ENCODE measurements around the gene GPR84.
"Not testable (repeated sequence)": the region's sequence is repeated elsewhere in the genome, so short reads cannot be mapped to it uniquely, and the experiment has no call there.

Gene GPR84

DNA sequence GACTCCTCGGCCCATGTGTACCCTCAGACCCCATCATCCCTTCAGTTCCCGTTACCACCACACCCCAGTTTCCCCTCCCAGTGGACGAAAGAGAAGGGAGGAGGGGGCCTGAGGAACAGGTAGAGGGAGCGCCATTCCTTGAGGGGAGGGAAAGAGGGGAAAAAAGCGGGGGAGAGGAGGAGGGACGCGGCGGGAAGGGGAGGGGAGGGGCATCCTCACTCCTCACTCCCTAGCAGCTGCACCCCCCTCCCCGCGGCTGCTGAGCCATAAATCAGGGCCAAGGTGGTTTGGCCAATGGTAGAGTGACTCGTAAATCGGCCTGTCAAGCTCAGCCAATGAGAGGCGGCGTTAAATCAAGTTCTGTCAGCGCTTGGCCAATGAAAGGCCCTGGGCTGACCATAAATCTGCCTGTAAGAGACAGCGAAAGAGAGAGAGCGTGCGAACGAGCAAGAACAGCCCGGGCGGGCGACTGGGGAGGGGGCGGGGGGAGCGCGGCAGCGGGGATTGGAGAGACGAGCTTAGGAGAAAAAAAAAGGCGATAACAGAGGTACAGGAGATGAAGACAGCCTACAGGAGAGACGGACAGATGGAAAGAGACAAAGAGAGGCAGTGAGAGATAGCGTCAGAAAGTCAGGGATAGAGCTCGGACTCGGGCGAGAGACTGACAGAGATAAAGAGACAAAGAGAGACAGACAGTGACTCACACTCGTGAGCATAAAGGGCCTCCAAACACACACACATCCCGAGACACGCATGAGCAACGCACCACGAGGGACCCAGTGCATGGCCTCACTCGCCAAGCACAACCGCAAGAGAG is 5.1 kb downstream of the GPR84 start:
- peak; percentile 99 for DNase-seq (ENCODE audit: low read depth)
- peak overlapping the region; percentile 82 for H3K4me3 ChIP-seq (ENCODE audit: low read depth, low read length)
- TF ChIP-seq, protein P1, sequence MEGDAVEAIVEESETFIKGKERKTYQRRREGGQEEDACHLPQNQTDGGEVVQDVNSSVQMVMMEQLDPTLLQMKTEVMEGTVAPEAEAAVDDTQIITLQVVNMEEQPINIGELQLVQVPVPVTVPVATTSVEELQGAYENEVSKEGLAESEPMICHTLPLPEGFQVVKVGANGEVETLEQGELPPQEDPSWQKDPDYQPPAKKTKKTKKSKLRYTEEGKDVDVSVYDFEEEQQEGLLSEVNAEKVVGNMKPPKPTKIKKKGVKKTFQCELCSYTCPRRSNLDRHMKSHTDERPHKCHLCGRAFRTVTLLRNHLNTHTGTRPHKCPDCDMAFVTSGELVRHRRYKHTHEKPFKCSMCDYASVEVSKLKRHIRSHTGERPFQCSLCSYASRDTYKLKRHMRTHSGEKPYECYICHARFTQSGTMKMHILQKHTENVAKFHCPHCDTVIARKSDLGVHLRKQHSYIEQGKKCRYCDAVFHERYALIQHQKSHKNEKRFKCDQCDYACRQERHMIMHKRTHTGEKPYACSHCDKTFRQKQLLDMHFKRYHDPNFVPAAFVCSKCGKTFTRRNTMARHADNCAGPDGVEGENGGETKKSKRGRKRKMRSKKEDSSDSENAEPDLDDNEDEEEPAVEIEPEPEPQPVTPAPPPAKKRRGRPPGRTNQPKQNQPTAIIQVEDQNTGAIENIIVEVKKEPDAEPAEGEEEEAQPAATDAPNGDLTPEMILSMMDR (IDR thresholded peaks at IDR 0.05; ENCODE audit: low read depth, low read length, missing control alignments) = no peak

DNA sequence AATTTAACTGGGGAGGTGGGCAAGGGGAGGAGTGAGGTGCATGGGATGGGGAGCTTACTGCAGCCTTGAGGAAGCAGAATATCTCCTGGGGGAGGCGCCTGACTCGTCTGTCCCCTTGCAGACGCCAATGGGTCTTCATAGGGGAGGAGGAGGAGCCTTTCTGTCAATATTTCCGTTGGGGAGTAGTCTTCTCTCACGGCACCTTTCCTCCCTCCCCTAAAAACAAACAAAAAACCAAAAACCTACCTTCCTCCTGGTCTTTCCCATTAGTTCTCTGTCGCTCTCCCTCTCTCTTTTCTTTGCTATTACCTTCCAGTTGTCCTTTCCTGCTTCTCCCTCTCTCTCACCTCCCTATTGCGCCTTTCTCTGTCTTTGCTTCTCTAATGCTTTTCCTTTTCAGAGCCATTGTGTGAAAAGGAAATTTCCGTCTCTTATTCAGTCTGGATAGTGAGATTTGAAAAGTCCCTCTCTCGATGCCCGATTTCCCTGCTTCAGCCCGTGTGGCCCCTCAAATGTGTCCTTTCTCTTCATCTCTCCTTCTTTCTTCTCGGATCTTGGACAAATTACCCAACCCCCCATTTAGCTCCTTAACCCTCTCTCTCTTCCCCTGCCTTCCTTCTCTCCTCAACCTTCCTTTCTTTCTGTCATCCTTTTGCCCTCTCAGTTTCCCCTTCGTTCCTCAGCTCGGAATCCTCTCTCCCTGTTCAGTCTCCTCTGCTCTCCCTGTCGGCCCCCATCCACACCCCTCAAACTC is 5.9 kb downstream of the GPR84 start:
- peak; percentile 59 for DNase-seq (ENCODE audit: low read depth)
- TF ChIP-seq, protein P1 (IDR thresholded peaks at IDR 0.05; ENCODE audit: low read depth, low read length, missing control alignments) = no peak

DNA sequence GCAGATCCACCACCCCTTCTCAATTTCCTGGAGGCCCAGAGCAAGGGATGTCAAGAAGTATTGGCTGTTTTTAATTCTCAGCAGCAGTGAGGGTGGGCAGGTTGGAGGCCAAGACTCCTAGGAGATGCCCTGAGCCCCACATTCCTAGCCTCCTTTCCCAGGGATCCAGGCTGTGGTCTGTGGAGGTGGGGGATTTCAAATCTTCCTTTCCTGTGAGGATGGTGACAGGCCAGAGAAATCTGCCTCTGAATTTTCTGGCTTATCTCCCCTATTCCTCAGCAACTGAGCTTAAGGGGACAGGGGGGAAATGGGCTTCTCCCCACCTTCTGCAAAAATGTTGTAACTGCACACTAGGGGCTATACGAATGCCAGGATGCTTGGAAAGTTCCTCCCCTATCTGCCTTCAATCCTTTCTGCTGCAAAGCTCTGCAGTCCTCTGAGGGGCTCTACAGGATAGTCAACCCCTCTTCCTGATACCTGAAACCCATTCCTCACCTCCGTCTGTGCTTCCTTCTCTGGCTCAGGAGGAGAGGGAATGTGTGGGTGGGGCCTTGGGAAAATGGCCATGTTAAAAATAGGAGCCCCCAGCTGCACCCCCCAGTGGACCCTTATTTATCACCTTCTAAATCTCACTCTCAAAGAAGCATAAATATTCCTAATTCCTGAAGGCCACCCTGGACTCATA is 6.6 kb downstream of the GPR84 start:
- TF ChIP-seq, protein P1 (IDR thresholded peaks at IDR 0.05; ENCODE audit: low read depth, low read length, missing control alignments) = no peak
- no peak for DNase-seq (ENCODE audit: low read depth)
- H3K4me3 ChIP-seq (ENCODE audit: low read depth, low read length) = peak overlapping the region; percentile 11; the same call in 1 of the 2 replicates

More for the DNA sequence above, 5.9 kb downstream of the GPR84 start:
- H3K4me3 ChIP-seq (ENCODE audit: low read depth, low read length) = peak overlapping the region; percentile 82

DNA sequence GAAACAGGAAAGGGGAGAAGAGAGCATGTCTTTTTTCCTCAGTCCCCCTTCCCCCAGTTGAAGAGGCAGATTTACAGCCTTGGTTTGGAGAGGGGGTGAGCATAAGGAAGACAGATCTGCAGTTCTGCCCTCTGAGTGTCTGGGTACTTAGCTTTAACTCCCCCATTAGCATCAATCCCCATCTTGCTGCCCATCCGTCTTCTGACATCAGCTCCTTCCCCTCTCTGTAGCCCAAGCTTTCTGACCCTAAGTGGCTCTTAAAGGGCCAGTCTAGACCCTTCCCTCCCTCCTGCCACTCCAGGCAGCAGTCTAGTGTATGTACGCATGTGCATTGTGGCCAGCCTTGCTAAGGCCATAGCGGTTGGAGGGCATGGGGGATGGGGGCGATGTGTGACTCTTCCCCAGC is 7.3 kb downstream of the GPR84 start:
- TF ChIP-seq, protein P1 (IDR thresholded peaks at IDR 0.05; ENCODE audit: low read depth, low read length, missing control alignments) = no peak
- H3K4me3 ChIP-seq (ENCODE audit: low read depth, low read length) = no peak overlapping the region
- no peak for DNase-seq (ENCODE audit: low read depth)

DNA sequence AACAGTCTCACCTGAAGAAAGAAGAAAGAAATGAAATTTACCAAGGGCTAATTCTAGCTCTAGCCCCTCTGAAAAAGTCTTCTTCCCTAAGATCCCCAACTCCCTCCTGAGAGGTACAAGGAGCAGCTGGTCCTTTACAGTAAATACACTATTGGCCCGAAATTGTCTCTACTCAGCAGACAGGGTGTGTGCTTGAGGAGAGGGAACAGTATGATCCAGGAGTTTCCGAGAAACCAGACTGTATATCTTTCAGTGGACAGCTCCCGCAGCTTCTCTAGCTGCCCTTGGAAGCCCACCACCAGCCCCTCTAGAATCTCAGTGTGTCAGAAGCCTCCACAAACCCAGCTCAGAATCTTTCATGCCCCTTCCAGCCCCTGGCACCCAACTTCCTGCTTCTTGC is 8.1 kb downstream of the GPR84 start:
- H3K4me3 ChIP-seq (ENCODE audit: low read depth, low read length) = no peak overlapping the region
- no peak for DNase-seq (ENCODE audit: low read depth)
- TF ChIP-seq, protein P1 (IDR thresholded peaks at IDR 0.05; ENCODE audit: low read depth, low read length, missing control alignments) = no peak

DNA sequence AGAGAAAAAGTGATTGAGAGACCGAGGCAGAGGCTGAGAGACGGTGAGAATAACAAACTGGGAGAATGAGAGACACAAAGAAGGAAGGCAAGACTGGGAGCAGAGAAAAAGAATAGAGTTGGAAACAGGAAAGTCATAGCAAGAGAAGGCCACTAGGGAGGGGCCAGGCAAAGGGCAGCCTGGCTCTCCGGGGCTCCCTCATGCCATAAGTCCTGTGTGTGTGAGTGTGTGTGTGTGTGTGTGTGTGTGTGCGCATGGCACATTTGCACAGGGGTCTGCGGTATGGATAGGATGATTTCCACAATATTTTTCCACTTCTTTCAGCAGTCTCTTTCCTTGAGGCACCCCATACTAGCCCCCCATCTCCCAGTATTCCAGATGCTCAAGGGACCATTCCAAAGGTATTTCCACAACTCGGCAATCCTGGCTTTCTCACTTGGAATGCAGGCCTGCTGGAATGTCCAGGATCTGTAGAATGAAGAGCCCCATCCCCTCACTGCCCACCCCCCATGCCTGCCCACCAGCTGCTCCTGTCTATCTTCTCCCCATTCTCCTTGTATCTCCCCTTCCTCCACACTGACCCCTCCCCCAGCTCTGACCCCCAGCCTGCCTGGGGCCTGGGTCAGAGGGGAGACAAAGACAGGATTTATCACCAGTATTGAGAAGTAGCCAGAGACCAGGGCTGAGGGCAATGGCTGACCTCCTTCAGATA is 9.0 kb downstream of the GPR84 start:
- no peak for DNase-seq (ENCODE audit: low read depth)
- no peak overlapping the region for H3K4me3 ChIP-seq (ENCODE audit: low read depth, low read length)
- TF ChIP-seq, protein P1 (IDR thresholded peaks at IDR 0.05; ENCODE audit: low read depth, low read length, missing control alignments) = peak; percentile 13

DNA sequence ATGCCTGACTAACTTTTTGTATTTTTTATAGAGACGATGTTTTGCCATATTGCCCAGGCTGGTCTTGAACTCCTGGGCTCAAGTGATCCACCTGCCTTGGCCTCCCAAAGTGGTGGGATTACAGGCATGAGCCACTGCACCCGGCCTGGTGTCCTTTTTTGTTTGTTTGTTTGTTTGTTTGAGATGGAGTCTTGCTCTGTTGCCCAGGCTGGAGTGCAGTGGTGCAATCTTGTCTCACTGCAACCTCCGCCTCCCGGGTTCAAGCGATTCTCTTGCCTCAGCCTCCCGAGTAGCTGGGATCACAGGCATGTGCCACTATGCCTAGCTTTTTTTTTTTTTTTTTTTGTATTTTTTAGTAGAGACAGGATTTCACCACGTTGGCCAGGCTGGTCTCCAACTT is 10.0 kb downstream of the GPR84 start:
- DNase-seq (ENCODE audit: low read depth); H3K4me3 ChIP-seq (ENCODE audit: low read depth, low read length): not testable (repeated sequence)
